IPS DF 6.9 (cell line): ENCODE data around the gene SKI.

Experiments used
- DNase-seq: peaks from one replicate; pipeline ENCODE4 v3.0.0-alpha.2; 2013; ENCODE audit warnings: low read depth, low spot score
- H3K27ac ChIP-seq: one replicate; pipeline ENCODE4 v1.5.1; 2013; ENCODE audit warnings: low read length, control low read depth
- H3K27me3 ChIP-seq: 2 replicates; pipeline ENCODE4 v1.6.1; 2013; ENCODE audit warnings: mild to moderate bottlenecking, low read length; ENCODE audit not compliant: control insufficient read depth, insufficient read depth
- H3K36me3 ChIP-seq: 2 replicates; pipeline ENCODE4 v1.6.1; 2013; ENCODE audit warnings: low read length; ENCODE audit not compliant: control insufficient read depth, insufficient read depth
- H3K4me1 ChIP-seq: 2 replicates; pipeline ENCODE4 v1.6.1; 2013; ENCODE audit warnings: low read length; ENCODE audit not compliant: control insufficient read depth, insufficient read depth
- H3K4me3 ChIP-seq: 2 replicates; pipeline ENCODE4 v1.5.1; 2013; ENCODE audit warnings: mild to moderate bottlenecking, low read length
- H3K9me3 ChIP-seq: 2 replicates; pipeline ENCODE4 v1.6.1; 2013; ENCODE audit warnings: low read length, inconsistent platforms; ENCODE audit not compliant: control insufficient read depth, insufficient read depth
- WGBS: extraction: QIAGEN DNeasy Blood & Tissue Kit; methylation state at CpG from one replicate; pipeline ENCODE4 v1.1.7; 2013; ENCODE audit warnings: mixed read lengths, missing lambda C conversion rate; ENCODE audit not compliant: insufficient read length, insufficient coverage; 5-methylcytosine and 5-hydroxymethylcytosine counted together

Gene SKI

GRCh38 chr1:2279817-2280216 is 51.7 kb downstream of the SKI start:
- Histone ChIP-seq H3K4me3 (no peak overlapping the region), H3K9me3 (no peaks in the 10 kb centered on the region), H3K27ac (no peak overlapping the region), H3K4me1 (peaks cover 13% of the 10 kb centered on the region), H3K27me3 (no peaks in the 10 kb centered on the region), H3K36me3 (peaks cover 5% of the 10 kb centered on the region)
- no peak for DNase-seq
- no CpG with 5 or more reads among the region's 9 CpGs for WGBS

GRCh38 chr1:2282556-2283270 is 54.6 kb downstream of the SKI start:
- H3K27ac ChIP-seq: no peak overlapping the region
- peaks cover 10% of the 10 kb centered on the region for H3K4me1 ChIP-seq
- DNase-seq: no peak
- H3K27me3 ChIP-seq: no peaks in the 10 kb centered on the region
- H3K9me3 ChIP-seq: no peaks in the 10 kb centered on the region
- H3K4me3 ChIP-seq: no peak overlapping the region
- no CpG with 5 or more reads among the region's 29 CpGs for WGBS
- peaks cover 2% of the 10 kb centered on the region; the same call in 1 of the 2 replicates for H3K36me3 ChIP-seq

GRCh38 chr1:2283371-2283990 is 55.4 kb downstream of the SKI start:
- Histone ChIP-seq H3K27ac (no peak overlapping the region), H3K9me3 (no peaks in the 10 kb centered on the region)
- no peak for DNase-seq

GRCh38 chr1:2283991-2284895 is 56.1 kb downstream of the SKI start:
- Histone ChIP-seq H3K4me3 (no peak overlapping the region; the same call in 1 of the 2 replicates), H3K27me3 (no peaks in the 10 kb centered on the region), H3K4me1 (peaks cover 1% of the 10 kb centered on the region; the same call in 1 of the 2 replicates), H3K9me3 (no peaks in the 10 kb centered on the region), H3K27ac (no peak overlapping the region), H3K36me3 (no peaks in the 10 kb centered on the region; the same call in 1 of the 2 replicates)
- no peak for DNase-seq
- no CpG with 5 or more reads among the region's 27 CpGs for WGBS

More at GRCh38 chr1:2283371-2283990, 55.4 kb downstream of the SKI start:
- no CpG with 5 or more reads among the region's 21 CpGs for WGBS
- H3K4me3 ChIP-seq: no peak overlapping the region
- no peaks in the 10 kb centered on the region; the same call in 1 of the 2 replicates for H3K36me3 ChIP-seq
- peaks cover 5% of the 10 kb centered on the region; the same call in 1 of the 2 replicates for H3K4me1 ChIP-seq
- no peaks in the 10 kb centered on the region for H3K27me3 ChIP-seq

GRCh38 chr1:2284932-2285331 is 56.8 kb downstream of the SKI start:
- H3K36me3 ChIP-seq: no peaks in the 10 kb centered on the region; the same call in 1 of the 2 replicates
- WGBS: no CpG with 5 or more reads among the region's 9 CpGs
- H3K4me1 ChIP-seq: peaks cover 4% of the 10 kb centered on the region; the same call in 1 of the 2 replicates
- no peak overlapping the region for H3K27ac ChIP-seq
- DNase-seq: no peak
- no peaks in the 10 kb centered on the region for H3K9me3 ChIP-seq
- H3K27me3 ChIP-seq: no peaks in the 10 kb centered on the region
- no peak overlapping the region for H3K4me3 ChIP-seq

GRCh38 chr1:2286923-2287322 is 58.8 kb downstream of the SKI start:
- H3K36me3 ChIP-seq: no peaks in the 10 kb centered on the region; the same call in 1 of the 2 replicates
- peaks cover 4% of the 10 kb centered on the region; the same call in 1 of the 2 replicates for H3K4me1 ChIP-seq
- no peak overlapping the region for H3K27ac ChIP-seq
- no peaks in the 10 kb centered on the region for H3K9me3 ChIP-seq
- DNase-seq: no peak
- no CpG with 5 or more reads among the region's 15 CpGs for WGBS
- no peaks in the 10 kb centered on the region for H3K27me3 ChIP-seq
- no peak overlapping the region for H3K4me3 ChIP-seq

GRCh38 chr1:2287649-2288048 is 59.5 kb downstream of the SKI start:
- WGBS: no CpG with 5 or more reads among the region's 14 CpGs
- no peaks in the 10 kb centered on the region for H3K27me3 ChIP-seq

GRCh38 chr1:2288311-2288710 is 60.2 kb downstream of the SKI start:
- peaks cover 5% of the 10 kb centered on the region; the same call in 1 of the 2 replicates for H3K4me1 ChIP-seq
- WGBS: no CpG with 5 or more reads among the region's 10 CpGs
- no peak overlapping the region for H3K4me3 ChIP-seq
- no peak for DNase-seq
- no peaks in the 10 kb centered on the region for H3K27me3 ChIP-seq
- H3K27ac ChIP-seq: no peak overlapping the region
- H3K9me3 ChIP-seq: no peaks in the 10 kb centered on the region
- no peaks in the 10 kb centered on the region for H3K36me3 ChIP-seq

More at GRCh38 chr1:2287649-2288048, 59.5 kb downstream of the SKI start:
- peaks cover 5% of the 10 kb centered on the region; the same call in 1 of the 2 replicates for H3K4me1 ChIP-seq
- DNase-seq: no peak
- H3K36me3 ChIP-seq: no peaks in the 10 kb centered on the region; the same call in 1 of the 2 replicates
- no peak overlapping the region for H3K4me3 ChIP-seq
- H3K27ac ChIP-seq: no peak overlapping the region
- no peaks in the 10 kb centered on the region for H3K9me3 ChIP-seq

- no CpG with 5 or more reads among the region's 20 CpGs for WGBS
- Histone ChIP-seq H3K27me3 (no peaks in the 10 kb centered on the region), H3K27ac (no peak overlapping the region), H3K4me1 (peaks cover 5% of the 10 kb centered on the region; the same call in 1 of the 2 replicates), H3K4me3 (no peak overlapping the region), H3K9me3 (no peaks in the 10 kb centered on the region), H3K36me3 (no peaks in the 10 kb centered on the region)
- DNase-seq: no peak
Measured at GRCh38 chr1:2288816-2289536, 60.9 kb downstream of the SKI start.
